ENCODE measurements around the gene RPL5. TPM values are rescaled to one million over a fixed set of nuclear protein-coding genes. Genes with fewer than 3 reads are reported as not detected.

RPL5 gene
- total and polyA plus RNA-seq, 2 of the 8 experiments (the other 6 are each of a cell fraction or from before 2014, with no cell fraction given) = 1,506 to 2,034 TPM

DNA sequence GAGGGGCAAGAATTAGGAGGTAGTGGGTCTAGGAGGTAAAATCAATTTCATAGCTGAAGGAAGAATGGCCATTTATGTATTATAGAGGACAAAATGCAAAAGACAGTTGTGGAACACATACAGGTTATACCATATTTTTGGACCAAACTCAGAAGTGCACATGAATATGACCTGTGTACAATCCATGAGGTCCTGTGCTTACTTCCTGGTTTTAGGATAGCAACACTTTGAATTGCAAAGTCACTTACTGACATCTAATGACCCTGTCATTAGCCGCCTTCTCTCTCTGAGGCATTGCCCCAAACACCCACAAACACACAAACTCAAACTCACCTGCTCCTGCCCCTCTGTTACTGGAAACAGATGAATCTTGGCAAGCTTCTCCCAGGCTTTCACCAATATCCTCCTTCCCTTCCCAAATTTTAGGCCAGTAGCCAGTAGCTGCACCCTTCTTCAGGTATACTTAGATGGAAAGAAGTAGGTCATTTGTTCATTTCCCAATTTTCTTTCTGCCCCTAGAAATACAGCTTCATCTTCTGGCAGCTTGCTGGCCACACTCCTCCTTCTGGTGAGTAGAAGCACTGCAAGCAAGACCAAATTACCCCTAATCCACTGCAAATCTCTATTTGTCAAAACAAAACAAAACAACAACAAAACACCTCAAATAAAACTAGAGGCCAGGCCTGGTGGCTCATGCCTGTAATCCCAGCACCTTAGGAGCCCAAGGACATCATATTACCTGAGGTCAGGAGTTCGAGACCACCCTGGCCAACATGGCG lies 13.7 kb upstream of the RPL5 start:
- DNase-seq (ENCODE audit: low read depth in 1 of 2, low spot score in 2 of 2) (peak in 1 of 2 experiments; percentile 58), FAIRE-seq (peak; percentile 77)
- Histone ChIP-seq H4K5ac (ENCODE audit: insufficient read length, low read depth, low read length) (no peak overlapping the region), H2AFZ (ENCODE audit: low read length) (peak overlapping the region; percentile 60; the same call in 1 of the 2 replicates), H3K9me3 (ENCODE audit: insufficient read depth in 2 of 2, low read depth in 1 of 2, low read length in 1 of 2) (no peaks in the 10 kb centered on the region), H3K4me1 (replicated peaks in 1 of 4; ENCODE audit: control insufficient read depth in 3 of 4, insufficient read depth in 4 of 4, low read length in 3 of 4) (no peaks in the 10 kb centered on the region), H2BK120ac (replicated peaks; ENCODE audit: low read depth, low read length) (no peak overlapping the region), H3K4me3 (ENCODE audit: extremely low read depth in 1 of 4, insufficient read depth in 2 of 4, low read depth in 3 of 4, low read length in 4 of 4) (no peak overlapping the region), H3K79me1 (ENCODE audit: low read depth, low read length) (no peaks in the 10 kb centered on the region), H3K14ac (ENCODE audit: insufficient read length) (no peak overlapping the region), H3K36me3 (ENCODE audit: control insufficient read depth in 2 of 4, insufficient read depth in 4 of 4, low read length in 3 of 4) (no peaks in the 10 kb centered on the region), H3K4me2 (ENCODE audit: insufficient read depth in 1 of 2, low read depth in 2 of 2, low read length in 2 of 2) (no peak overlapping the region), H3K23ac (ENCODE audit: insufficient read length) (no peak overlapping the region), H2BK12ac (ENCODE audit: low read depth, low read length) (no peak overlapping the region), H4K20me1 (replicated peaks in 1 of 2; ENCODE audit: control insufficient read depth in 1 of 2, insufficient read depth in 2 of 2, low read length in 2 of 2) (no peaks in the 10 kb centered on the region), H3K4ac (replicated peaks; ENCODE audit: insufficient read length, low read depth, low read length) (no peak overlapping the region), H3K79me2 (ENCODE audit: control insufficient read depth in 1 of 2, insufficient read depth in 2 of 2, low read length in 2 of 2) (no peaks in the 10 kb centered on the region), H4K8ac (ENCODE audit: extremely low read depth, insufficient read depth, low read length) (no peak overlapping the region), H3K23me2 (ENCODE audit: low read depth, low read length) (no peaks in the 10 kb centered on the region), H3K18ac (ENCODE audit: extremely low read depth, low read length) (no peak overlapping the region), H2AK5ac (ENCODE audit: low read depth, low read length) (no peak overlapping the region), H3K27ac (ENCODE audit: low read depth, low read length) (no peak overlapping the region), H2BK5ac (ENCODE audit: low read depth, low read length) (no peak overlapping the region), H3K27me3 (replicated peaks in 1 of 4; ENCODE audit: control insufficient read depth in 3 of 4, extremely low read depth in 1 of 4, insufficient read depth in 3 of 4, low read length in 3 of 4) (no peaks in the 10 kb centered on the region), H3K9ac (replicated peaks in 1 of 4; ENCODE audit: extremely low read depth in 1 of 4, low read depth in 3 of 4, low read length in 3 of 4) (no peak overlapping the region), H3K56ac (replicated peaks; ENCODE audit: insufficient read length, low read depth, low read length) (no peak overlapping the region), H2BK15ac (ENCODE audit: low read length) (no peak overlapping the region), H4K91ac (replicated peaks; ENCODE audit: insufficient read length, low read length) (no peak overlapping the region), H2BK20ac (ENCODE audit: low read length) (no peak overlapping the region)
- TF ChIP-seq, protein P1, sequence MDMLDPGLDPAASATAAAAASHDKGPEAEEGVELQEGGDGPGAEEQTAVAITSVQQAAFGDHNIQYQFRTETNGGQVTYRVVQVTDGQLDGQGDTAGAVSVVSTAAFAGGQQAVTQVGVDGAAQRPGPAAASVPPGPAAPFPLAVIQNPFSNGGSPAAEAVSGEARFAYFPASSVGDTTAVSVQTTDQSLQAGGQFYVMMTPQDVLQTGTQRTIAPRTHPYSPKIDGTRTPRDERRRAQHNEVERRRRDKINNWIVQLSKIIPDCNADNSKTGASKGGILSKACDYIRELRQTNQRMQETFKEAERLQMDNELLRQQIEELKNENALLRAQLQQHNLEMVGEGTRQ (IDR thresholded peaks at IDR 0.05; ENCODE audit: low read length) = no peak
- TF ChIP-seq, protein P2, sequence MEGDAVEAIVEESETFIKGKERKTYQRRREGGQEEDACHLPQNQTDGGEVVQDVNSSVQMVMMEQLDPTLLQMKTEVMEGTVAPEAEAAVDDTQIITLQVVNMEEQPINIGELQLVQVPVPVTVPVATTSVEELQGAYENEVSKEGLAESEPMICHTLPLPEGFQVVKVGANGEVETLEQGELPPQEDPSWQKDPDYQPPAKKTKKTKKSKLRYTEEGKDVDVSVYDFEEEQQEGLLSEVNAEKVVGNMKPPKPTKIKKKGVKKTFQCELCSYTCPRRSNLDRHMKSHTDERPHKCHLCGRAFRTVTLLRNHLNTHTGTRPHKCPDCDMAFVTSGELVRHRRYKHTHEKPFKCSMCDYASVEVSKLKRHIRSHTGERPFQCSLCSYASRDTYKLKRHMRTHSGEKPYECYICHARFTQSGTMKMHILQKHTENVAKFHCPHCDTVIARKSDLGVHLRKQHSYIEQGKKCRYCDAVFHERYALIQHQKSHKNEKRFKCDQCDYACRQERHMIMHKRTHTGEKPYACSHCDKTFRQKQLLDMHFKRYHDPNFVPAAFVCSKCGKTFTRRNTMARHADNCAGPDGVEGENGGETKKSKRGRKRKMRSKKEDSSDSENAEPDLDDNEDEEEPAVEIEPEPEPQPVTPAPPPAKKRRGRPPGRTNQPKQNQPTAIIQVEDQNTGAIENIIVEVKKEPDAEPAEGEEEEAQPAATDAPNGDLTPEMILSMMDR (IDR thresholded peaks at IDR 0.05; ENCODE audit: control extremely low read depth in 1 of 3, insufficient read depth in 1 of 3, low read depth in 1 of 3, low read length in 3 of 3) = peak in 2 of 3 experiments; percentile 66 to 69; a peak in 3 of 4 replicates
- no peak for TF ChIP-seq BRCA1 (IDR thresholded peaks at IDR 0.05; ENCODE audit: low read depth, low read length)
- peak; percentile 69 to 71 for TF ChIP-seq RAD21 (IDR thresholded peaks at IDR 0.05 in 1 of 2, conservative IDR thresholded peaks at IDR 0.05 in 1 of 2; ENCODE audit: low read depth in 2 of 2, low read length in 2 of 2)
- POLR2A ChIA-PET (ENCODE audit: partially characterized antibody) = interaction anchor here (1.1 to 3.5 kb wide), 3 partner anchors 14 to 519 kb away, joined by 3 to 23 read pairs (median 4); partner anchors contain the start of genes GLMN, RPAP2 and RPL5
- 90% methylated on average over 3 of the region's 3 CpGs; no CpG with 5 or more reads in 1 of the 2 experiments for WGBS, 2 experiments (ENCODE audit: extremely low coverage in 1 of 2, insufficient coverage in 1 of 2, insufficient read length in 1 of 2, insufficient replicate concordance in 2 of 2, low coverage in 1 of 2, low lambda C conversion rate in 2 of 2, missing lambda C conversion rate in 1 of 2)
- CTCF ChIA-PET (ENCODE audit: partially characterized antibody) = interaction anchor here (0.6 to 6.1 kb wide), 30 partner anchors 9 to 727 kb away, joined by 3 to 86 read pairs (median 4); partner anchors contain the start of gene RPL5
